SIG-M5 treated with dmso at 0.1 percent for 504 hours (cell line): ENCODE measurements around the gene COL18A1.

Source experiments
- DNase-seq: peaks from one replicate; lab custom pipeline; 2025; ENCODE audit not compliant: unreplicated experiment; lab: John Stamatoyannopoulos, UW

COL18A1 gene

GRCh38 chr21:45477176-45478114 is 72.5 kb downstream of the COL18A1 start:
- DNase-seq = no peak

- DNase-seq = peak; percentile 91
Measured at GRCh38 chr21:45478115-45478801, 73.3 kb downstream of the COL18A1 start.

GRCh38 chr21:45478816-45479669 is 74.1 kb downstream of the COL18A1 start:
- DNase-seq = no peak

GRCh38 chr21:45479691-45480675 is 75.0 kb downstream of the COL18A1 start:
- no peak for DNase-seq

- no peak for DNase-seq
Measured at GRCh38 chr21:45480701-45481500, 75.9 kb downstream of the COL18A1 start.

GRCh38 chr21:45481566-45481965 is 76.6 kb downstream of the COL18A1 start:
- no peak for DNase-seq

- DNase-seq = no peak
Measured at GRCh38 chr21:45481977-45482898, 77.3 kb downstream of the COL18A1 start.

GRCh38 chr21:45482899-45483821 is 78.2 kb downstream of the COL18A1 start:
- DNase-seq = peak; percentile 20

- no peak for DNase-seq
Measured at GRCh38 chr21:45484318-45484717, 79.4 kb downstream of the COL18A1 start.

- no peak for DNase-seq
Measured at GRCh38 chr21:45485686-45486442, 80.9 kb downstream of the COL18A1 start.

GRCh38 chr21:45486443-45487160 is 81.6 kb downstream of the COL18A1 start:
- no peak for DNase-seq

GRCh38 chr21:45487161-45487806 is 82.3 kb downstream of the COL18A1 start:
- DNase-seq = no peak

GRCh38 chr21:45487891-45488600 is 83.1 kb downstream of the COL18A1 start:
- no peak for DNase-seq

GRCh38 chr21:45488931-45489721 is 84.2 kb downstream of the COL18A1 start:
- no peak for DNase-seq
